ENCODE results near the gene LINC00237.

Gene LINC00237

GRCh38 chr20:21106171-21107017 lies at the start of gene LINC00237:
LINC00237 (minus strand) TSS chr20:21106358.
- DNase-seq (ENCODE audit: low read depth in 2 of 2): no peak

- no peak for DNase-seq (ENCODE audit: low read depth in 2 of 2)
These were observed 49.1 kb upstream of the LINC00237 start for GRCh38 chr20:21155268-21155667.

GRCh38 chr20:21154692-21155091 lies 48.5 kb upstream of the LINC00237 start:
- no peak for DNase-seq (ENCODE audit: low read depth in 2 of 2)

DNA sequence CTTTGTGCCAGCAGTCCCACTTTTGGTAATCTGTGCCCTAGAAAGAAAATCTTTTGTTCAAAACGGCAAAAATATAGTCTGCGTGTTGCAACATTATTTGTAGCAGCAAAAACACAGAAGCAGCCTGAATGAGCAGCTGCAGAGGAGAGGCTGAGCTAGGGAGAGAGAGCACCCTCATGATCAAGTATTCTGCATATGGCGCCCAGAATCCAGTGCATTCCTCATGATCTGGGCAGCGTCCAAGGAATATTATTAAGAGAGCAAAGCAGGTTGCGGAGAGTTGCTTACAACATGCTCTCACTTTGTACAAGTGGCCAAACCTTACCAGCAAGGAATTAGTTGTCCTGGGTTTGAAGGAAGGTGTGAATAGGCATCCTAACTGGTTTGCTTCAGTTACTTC lies 45.6 kb upstream of the LINC00237 start:
- no peak for DNase-seq (ENCODE audit: low read depth in 2 of 2)

DNA sequence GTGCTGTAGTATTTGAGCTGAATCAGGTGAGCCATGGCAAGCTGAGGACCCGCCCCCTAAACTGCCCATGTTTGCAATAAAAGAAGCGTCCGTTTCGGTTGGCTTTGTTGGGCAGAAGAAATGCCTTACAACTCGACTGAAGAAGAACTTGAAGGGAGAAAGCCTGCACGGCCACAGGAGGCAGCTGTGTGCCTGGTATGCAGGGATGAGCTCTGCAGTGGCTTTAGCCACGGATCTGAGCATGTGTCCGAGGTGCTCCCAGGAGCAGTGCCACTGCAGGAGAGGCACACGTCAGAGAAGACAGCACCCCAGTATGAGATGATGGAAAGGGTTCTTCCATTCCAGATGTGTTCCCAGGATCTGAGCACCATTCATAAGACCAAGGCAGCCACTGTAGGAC lies 43.2 kb upstream of the LINC00237 start:
- DNase-seq (ENCODE audit: low read depth in 2 of 2): no peak

GRCh38 chr20:21147593-21147992 lies 41.4 kb upstream of the LINC00237 start:
- no peak for DNase-seq (ENCODE audit: low read depth in 2 of 2)

GRCh38 chr20:21146215-21146614 lies 40.1 kb upstream of the LINC00237 start:
- DNase-seq (ENCODE audit: low read depth in 2 of 2): no peak

- DNase-seq (ENCODE audit: low read depth in 2 of 2): no peak
These were observed 39.3 kb upstream of the LINC00237 start for GRCh38 chr20:21145424-21145823.

- no peak for DNase-seq (ENCODE audit: low read depth in 2 of 2)
These were observed 37.2 kb upstream of the LINC00237 start for GRCh38 chr20:21143194-21143890.

DNA sequence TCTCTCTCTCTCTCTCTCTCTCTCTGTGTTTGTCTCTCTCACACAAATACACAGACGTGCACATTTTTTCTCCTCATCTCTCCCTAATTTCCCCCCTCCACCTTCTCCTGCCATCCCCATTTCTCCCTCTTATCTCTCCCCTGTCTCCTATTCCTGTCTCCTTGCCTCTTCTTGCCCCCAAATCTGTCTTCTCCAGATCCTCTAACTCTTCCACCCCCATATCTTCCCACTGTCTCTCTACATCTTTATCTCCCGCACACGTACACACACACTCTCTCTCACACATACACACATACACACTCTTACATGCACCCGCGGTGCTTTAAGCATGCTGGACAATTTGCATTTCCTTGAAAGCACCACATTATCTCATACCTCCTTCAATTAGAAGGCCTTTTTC lies 35.7 kb upstream of the LINC00237 start:
- no peak for DNase-seq (ENCODE audit: low read depth in 2 of 2)

GRCh38 chr20:21139881-21140566 lies 33.9 kb upstream of the LINC00237 start:
- no peak for DNase-seq (ENCODE audit: low read depth in 2 of 2)

GRCh38 chr20:21137078-21137477 lies 30.9 kb upstream of the LINC00237 start:
- no peak for DNase-seq (ENCODE audit: low read depth in 2 of 2)

- no peak for DNase-seq (ENCODE audit: low read depth in 2 of 2)
These were observed 30.0 kb upstream of the LINC00237 start for GRCh38 chr20:21136015-21136732.

DNA sequence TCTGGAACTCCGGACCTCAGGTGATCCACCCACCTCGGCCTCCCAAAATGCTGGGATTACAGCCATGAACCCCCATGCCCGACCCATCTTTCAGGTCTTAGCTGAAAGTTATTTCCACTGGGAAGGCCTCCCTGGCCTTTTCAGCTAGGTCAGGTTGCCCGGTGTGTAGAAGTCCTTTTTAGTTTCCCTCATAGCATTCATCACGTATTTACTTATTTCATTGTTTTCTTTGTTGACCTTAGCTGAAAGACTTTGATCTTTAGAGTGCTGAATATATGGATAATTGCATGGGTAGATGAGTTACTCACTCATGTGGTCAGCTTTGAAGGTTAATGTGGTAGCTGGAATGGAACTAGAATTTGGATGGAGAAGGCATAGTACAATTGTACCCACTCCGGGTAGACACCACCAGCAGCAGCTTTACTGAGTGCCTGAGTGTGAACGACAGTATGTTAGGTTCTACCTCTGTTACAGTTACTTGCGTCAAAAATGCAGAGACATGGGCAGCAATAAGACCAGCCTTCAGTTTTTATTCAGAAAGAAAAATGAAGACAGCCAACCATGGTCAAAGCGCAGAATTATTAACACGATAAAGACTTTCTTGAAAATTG lies 28.8 kb upstream of the LINC00237 start:
- DNase-seq (ENCODE audit: low read depth in 2 of 2): no peak

DNA sequence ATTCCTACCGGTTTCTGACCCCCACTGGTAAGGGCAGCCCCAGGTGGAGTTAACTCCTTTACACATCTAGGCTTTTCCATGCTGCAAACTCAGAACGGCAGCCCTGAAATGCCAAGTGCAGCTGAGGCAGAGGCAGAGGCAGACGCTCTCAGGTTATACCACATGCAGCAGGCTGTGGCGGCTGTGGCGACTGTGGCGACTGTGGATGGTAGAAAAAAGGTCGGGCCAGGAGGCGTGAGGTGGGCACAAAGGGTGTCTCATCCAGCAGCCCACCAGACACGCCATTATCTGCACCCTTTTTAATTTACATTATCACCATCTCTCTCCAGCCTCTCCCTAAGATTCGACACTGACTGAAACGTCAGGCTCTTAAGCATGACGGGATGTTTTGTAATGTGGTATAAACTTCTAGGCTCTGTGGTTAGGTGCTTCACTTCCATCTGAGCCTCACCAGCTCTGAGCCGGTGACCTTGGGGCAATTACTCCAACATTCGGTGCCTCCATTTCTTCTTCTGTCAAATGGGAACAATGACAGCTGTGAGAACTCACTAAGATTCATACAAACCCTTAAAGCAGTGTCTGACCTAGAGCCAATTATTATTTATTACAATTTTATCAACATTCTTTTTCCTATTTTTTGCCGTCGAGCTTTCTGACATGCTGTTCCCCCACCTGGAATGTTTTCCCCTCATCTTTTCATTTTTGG lies 27.9 kb upstream of the LINC00237 start:
- no peak for DNase-seq (ENCODE audit: low read depth in 2 of 2)

- no peak for DNase-seq (ENCODE audit: low read depth in 2 of 2)
These were observed 27.2 kb upstream of the LINC00237 start for GRCh38 chr20:21133404-21133803.

DNA sequence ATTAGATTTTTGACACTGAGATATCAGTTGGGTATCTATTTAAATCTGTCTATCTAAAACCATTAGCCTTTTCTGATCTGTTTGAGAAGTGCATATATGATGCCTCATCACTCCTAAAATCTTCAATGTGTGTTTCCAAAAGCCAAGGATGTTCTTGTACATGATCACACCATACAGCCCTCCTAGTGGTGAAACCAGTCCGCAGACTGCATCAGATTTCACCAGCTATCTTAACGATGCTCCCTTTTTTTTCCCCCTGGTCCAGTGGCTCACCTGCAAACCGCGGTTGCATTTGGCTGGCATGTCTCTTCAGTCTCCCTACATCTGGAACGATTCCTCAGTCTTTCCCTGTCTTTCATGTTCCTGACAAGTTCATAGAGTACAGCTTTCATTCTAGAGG lies 23.7 kb upstream of the LINC00237 start:
- no peak for DNase-seq (ENCODE audit: low read depth in 2 of 2)

- DNase-seq (ENCODE audit: low read depth in 2 of 2): no peak
These were observed 21.2 kb upstream of the LINC00237 start for GRCh38 chr20:21127201-21127981.

DNA sequence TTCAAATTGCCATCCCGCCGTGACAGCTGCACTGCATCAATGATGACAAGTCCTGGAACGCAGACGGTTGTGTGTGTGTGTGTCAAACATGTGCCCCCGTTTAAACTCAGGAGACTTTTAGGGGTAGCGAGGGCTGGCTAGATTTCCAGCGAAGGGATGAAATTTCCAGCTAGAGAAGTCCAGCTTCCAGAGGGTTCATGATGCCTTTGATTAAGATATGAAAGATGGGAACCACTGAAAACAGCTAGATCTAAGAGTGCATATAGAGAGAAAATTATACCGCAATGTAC lies 20.4 kb upstream of the LINC00237 start:
- no peak for DNase-seq (ENCODE audit: low read depth in 2 of 2)

DNA sequence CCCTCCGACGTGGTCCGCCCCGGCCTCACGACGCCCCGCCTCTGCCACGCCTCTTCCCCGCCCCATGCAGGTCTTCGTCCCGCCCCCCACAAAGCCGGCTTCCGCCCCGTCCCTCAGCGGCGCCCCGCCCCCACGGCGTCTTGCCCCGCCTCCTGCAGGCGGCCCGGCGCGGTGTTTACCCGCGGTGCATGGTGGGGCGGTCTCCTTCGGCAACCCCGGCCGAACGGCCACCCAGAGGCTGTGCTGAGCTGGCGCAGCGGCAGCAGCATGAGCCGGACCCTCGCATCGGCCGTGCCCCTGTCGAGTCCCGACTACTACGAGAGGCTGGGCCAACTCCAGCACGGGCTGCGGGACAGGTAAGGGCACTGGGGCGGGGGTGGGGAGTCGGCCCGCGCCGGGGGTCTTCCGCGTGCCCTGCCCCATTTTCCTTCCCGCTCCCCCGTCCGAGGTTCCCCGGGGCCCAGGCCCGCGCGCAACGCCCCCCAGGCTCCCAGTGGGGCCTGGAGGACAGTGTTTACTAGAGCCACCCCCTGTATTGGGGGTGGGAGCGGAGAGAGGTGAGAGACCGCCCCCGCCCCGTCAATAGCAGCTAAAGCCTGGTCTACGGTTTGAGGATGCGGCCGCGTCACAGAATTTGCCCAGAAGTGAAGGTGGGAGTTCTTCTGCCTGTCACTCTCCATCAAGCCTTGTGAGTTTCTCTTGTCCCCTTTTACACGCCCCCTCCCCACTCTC lies 19.9 kb upstream of the LINC00237 start, which contains the start of gene KIZ:
Gene KIZ (plus strand): TSS at position 234 of the 732 bp plus-strand sequence. CDS start 34 bp downstream, at position 268.
- DNase-seq (ENCODE audit: low read depth in 2 of 2): peak; percentile 96

Measured in stimulated activated CD4-positive, alpha-beta T cell treated with anti-CD3 and anti-CD28 coated beads, Interleukin-12 subunit alpha, Interleukin-12 subunit beta, amount 100 ng/mL, for 24 hours (primary cell).